GM12878 (cell line): ENCODE results near the gene TBL3. TPM values are rescaled to one million over a fixed set of nuclear protein-coding genes. Genes with fewer than 3 reads are reported as not detected.

Source experiments
- ATAC-seq: fragments of 200-7000 bp; cut with Tn5 transposase; 3 replicates; pipeline ENCODE4 v1.9.1; 2020; ENCODE audit warnings: mild to moderate bottlenecking, moderate library complexity
- BruUV-seq: library from RNA; stranded (reverse); fragments of 400-500 nt; replicated peaks from 2 replicates; lab custom pipeline; 2021; lab: Mats Ljungman, UMichigan
- CTCF ChIA-PET: fragments of 300-600 bp; sonication (Branson Sonifier 250); formaldehyde crosslinking; extraction: SDS; loops from one replicate; lab custom pipeline; 2021; ENCODE audit warnings: inconsistent platforms; lab: Yijun Ruan, JAX
- POLR2A ChIA-PET: fragments of 350-600 bp; formaldehyde crosslinking; extraction: SDS; loops from one replicate; lab custom pipeline; 2021; ENCODE audit warnings: inconsistent platforms; lab: Charles Lee
- RAD21 ChIA-PET: fragments of 300-600 bp; sonication (Branson Sonifier 250); formaldehyde crosslinking; loops from one replicate; lab custom pipeline; 2023; ENCODE audit warnings: antibody characterized with exemption; ENCODE audit not compliant: unreplicated experiment; lab: Charles Lee
- SMC1A ChIA-PET: fragments of 300-600 bp; sonication (Branson Sonifier 250); formaldehyde crosslinking; loops from one replicate; lab custom pipeline; 2023; ENCODE audit not compliant: unreplicated experiment, uncharacterized antibody; lab: Charles Lee
- DNase-seq: peaks from one replicate; pipeline ENCODE4 v3.0.0-alpha.2; 2011; ENCODE audit warnings: low read depth, low spot score
- FAIRE-seq: peaks from 3 replicates; lab custom pipeline; 2011; peaks lifted over from hg19 to GRCh38; lab: Jason Lieb, UNC
- H2AFZ ChIP-seq: 2 replicates; pipeline ENCODE4 v1.6.0; 2011; ENCODE audit warnings: low read depth, low read length, control low read depth; ENCODE audit not compliant: control insufficient read depth
- H3K27ac ChIP-seq: 2 replicates; pipeline ENCODE4 v1.5.1; 2011; ENCODE audit warnings: control low read depth; ENCODE audit not compliant: control insufficient read depth, insufficient read depth
- H3K27me3 ChIP-seq, 2 experiments: replicated peaks in 1 of 2; 2 replicates each; pipeline versions ENCODE4 v1.6.0 to v1.6.1; 2011; ENCODE audit warnings: low read length in 1 of 2; ENCODE audit not compliant: control insufficient read depth in 2 of 2, insufficient read depth in 2 of 2
- H3K36me3 ChIP-seq, 2 experiments: 2 replicates each; pipeline ENCODE4 v1.5.1; 2011; ENCODE audit warnings: low read length in 1 of 2; ENCODE audit not compliant: control insufficient read depth in 2 of 2, insufficient read depth in 2 of 2
- H3K4me1 ChIP-seq: 2 replicates; pipeline ENCODE4 v1.6.1; 2011; ENCODE audit warnings: mild to moderate bottlenecking, low read length, moderate library complexity, mixed read lengths; ENCODE audit not compliant: control insufficient read depth, insufficient read depth
- H3K4me2 ChIP-seq: 2 replicates; pipeline ENCODE4 v1.6.0; 2011; ENCODE audit warnings: control low read depth; ENCODE audit not compliant: control insufficient read depth, insufficient read depth
- H3K4me3 ChIP-seq: fragments of 200-600 bp; sonication (generic); 2 replicates; pipeline ENCODE4 v1.5.1; 2016
- H3K79me2 ChIP-seq: 2 replicates; pipeline ENCODE4 v1.6.0; 2011; ENCODE audit warnings: low read length; ENCODE audit not compliant: control insufficient read depth, insufficient read depth
- H3K9ac ChIP-seq: 2 replicates; pipeline ENCODE4 v1.8.0; 2011; ENCODE audit warnings: low read length, control low read depth, mixed read lengths; ENCODE audit not compliant: control insufficient read depth, insufficient read depth
- H3K9me3 ChIP-seq: replicated peaks from 3 replicates; pipeline ENCODE4 v1.5.1; 2011; ENCODE audit warnings: mild to moderate bottlenecking, low read length; ENCODE audit not compliant: control insufficient read depth, insufficient read depth
- H4K20me1 ChIP-seq: 2 replicates; pipeline ENCODE4 v1.6.0; 2011; ENCODE audit not compliant: control insufficient read depth, insufficient read depth
- GABPA ChIP-seq: IDR thresholded peaks from 2 replicates; pipeline ENCODE4 v1.6.1; 2014; ENCODE audit warnings: antibody characterized with exemption, low read depth, mild to moderate bottlenecking, inconsistent platforms
- NBN ChIP-seq: fragments of 450-650 bp; IDR thresholded peaks from 2 replicates; pipeline ENCODE4 v1.6.1; 2016
- NKRF ChIP-seq: fragments of 450-650 bp; conservative IDR thresholded peaks from 2 replicates; pipeline ENCODE4 v1.6.1; 2017; ENCODE audit warnings: mild to moderate bottlenecking, moderate library complexity
- NR2C2 ChIP-seq: IDR thresholded peaks from 2 replicates; pipeline ENCODE4 v1.6.1; 2011; ENCODE audit warnings: borderline replicate concordance, low read depth; ENCODE audit not compliant: control insufficient read depth, insufficient read length
- PAX5 ChIP-seq: IDR thresholded peaks from 2 replicates; pipeline ENCODE4 v1.6.1; 2011; ENCODE audit warnings: low read depth, low read length, borderline replicate concordance
- PRDM15 ChIP-seq: fragments of 450-650 bp; formaldehyde crosslinking; IDR thresholded peaks from 2 replicates; pipeline ENCODE4 v1.4.0; 2020; ENCODE audit warnings: mild to moderate bottlenecking, moderate library complexity
- TCF12 ChIP-seq: IDR thresholded peaks from 2 replicates; pipeline ENCODE4 v1.6.1; 2011; ENCODE audit warnings: low read depth, mild to moderate bottlenecking, low read length
- USF2 ChIP-seq: IDR thresholded peaks from 2 replicates; pipeline ENCODE4 v1.6.1; 2011; ENCODE audit warnings: low read depth, low read length, improper control_type of control experiment, borderline replicate concordance
- ZSCAN29 ChIP-seq: fragments of 450-650 bp; IDR thresholded peaks from 2 replicates; pipeline ENCODE4 v1.6.1; 2017; ENCODE audit warnings: mild to moderate bottlenecking, moderate library complexity
- WGBS: methylation state at CpG from one replicate; pipeline ENCODE4 v1.1.6; 2016; ENCODE audit warnings: low lambda C conversion rate; ENCODE audit not compliant: insufficient replicate concordance, insufficient coverage; ENCODE audit errors: missing lambda C conversion rate; 5-methylcytosine and 5-hydroxymethylcytosine counted together
- in situ Hi-C: fragments of 300-500 bp; cut with MboI; formaldehyde crosslinking; loops from 9 replicates; pipeline ENCODE4 v1.14.3; 2018; ENCODE audit warnings: mixed read lengths
- intact Hi-C: fragments of 100-400 bp; cut with micrococcal nuclease; formaldehyde crosslinking; loops from one replicate; pipeline ENCODE4 v1.14.2; 2022; ENCODE audit not compliant: unreplicated experiment
- polyA plus RNA-seq, 11 experiments: library from polyadenylated mRNA; depleted of rRNA in 4 of 11; unstranded in 6 of 11; stranded (reverse) in 5 of 11; fragments of >200 nt; fragmentation: Nextera tagmentation in 4 of 11; fragmentation: Illumina TruSeq in 1 of 11; extraction: Ambion mirVana in 4 of 11; extraction: Trizol in 1 of 11; gene quantifications; 1 replicate in 1 of 11; 2 replicates in 10 of 11; pipeline versions ENCODE4 v1.2.1 to v1.2.3, GENCODE V29; 2011 to 2016; ENCODE audit warnings: inconsistent platforms in 2 of 11, missing spikeins in 2 of 11, low read depth in 1 of 11
- total RNA-seq, 4 experiments: library from RNA; depleted of rRNA in 3 of 4; stranded (reverse); fragments of >200 nt in 3 of 4; fragmentation: Illumina TruSeq in 1 of 4; extraction: Trizol in 1 of 4; gene quantifications; 2 replicates each; pipeline versions ENCODE4 v1.2.1 to v1.2.3, GENCODE V29; 2013 to 2021

Gene TBL3
- total and polyA plus RNA-seq, 10 of the 15 experiments (the other 5 are each of a cell fraction or from before 2014, with no cell fraction given): 1.2 to 101 (median 34.2) TPM

DNA sequence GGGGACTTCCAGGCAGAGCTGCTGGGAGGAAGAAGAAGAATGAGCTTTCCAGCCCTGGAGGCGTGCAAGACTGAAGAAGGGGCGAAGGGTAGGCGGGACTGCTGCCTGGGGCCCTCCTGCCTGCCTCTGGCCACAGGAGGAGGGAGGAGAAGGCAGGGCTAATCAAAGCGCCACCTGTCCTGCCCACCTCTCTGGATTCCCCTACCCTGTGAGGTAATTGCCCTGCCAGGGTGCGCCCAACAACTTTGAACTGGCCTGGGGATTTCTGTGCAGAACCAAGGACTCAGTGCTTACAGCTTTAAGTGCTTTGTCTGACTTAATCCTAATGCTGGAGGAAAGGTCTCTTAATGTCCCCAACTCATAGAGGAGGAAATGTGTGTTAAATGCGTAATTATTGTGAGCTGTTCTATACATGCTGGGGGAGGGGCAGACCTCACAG is 9.6 kb downstream of the TBL3 start, which contains the start of gene NOXO1 (continued):
- TF ChIP-seq NBN: 0 out of 2 replicates have a peak, but pooled peaks have one; percentile 50

DNA sequence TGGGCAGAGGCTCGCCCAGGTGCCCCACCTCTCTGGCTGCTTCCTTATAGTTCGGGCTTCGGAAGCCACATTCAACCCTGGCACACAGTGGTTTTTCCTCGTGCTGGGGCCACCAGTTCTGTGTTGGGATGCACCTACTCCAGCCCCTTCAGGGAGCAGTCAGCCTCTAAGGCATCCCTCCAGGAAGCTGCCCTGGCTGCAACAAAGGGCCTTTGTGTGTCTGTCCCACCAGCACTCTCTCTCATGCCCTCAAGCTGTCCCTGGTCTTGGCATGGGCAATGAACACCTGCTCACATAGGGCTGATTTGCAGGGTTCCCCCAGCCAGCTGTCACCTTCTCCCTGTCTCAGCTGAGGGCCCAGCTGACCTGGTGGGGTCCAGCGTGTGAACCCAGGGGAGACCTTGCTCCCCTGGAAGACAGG is 10.2 kb downstream of the TBL3 start:
- in situ Hi-C loops: no loop called here
- no TSS peak for BruUV-seq
- ChIA-PET POLR2A (interaction anchor here (0.6 to 4.7 kb wide), 7 partner anchors 9 to 177 kb away, joined by 4 to 25 read pairs (median 7); partner anchors contain the start of genes MSRB1, NDUFB10, RPS2 and TBL3), RAD21 (interaction anchor here (0.9 to 2.6 kb wide), 5 partner anchors 9 to 155 kb away, joined by 3 to 12 read pairs (median 5); partner anchors contain the start of genes FAHD1, HAGH and RPS2), CTCF (interaction anchor here (0.7 to 1.8 kb wide), 7 partner anchors 9 to 159 kb away, joined by 3 to 5 read pairs (median 5); partner anchors contain the start of gene RNF151), SMC1A (interaction anchor here (1.2 to 1.7 kb wide), 4 partner anchors 15 to 26 kb away, joined by 3 to 7 read pairs (median 4); partner anchors contain the start of gene RPS2)
- no peaks in the 10 kb centered on the region for H4K20me1 ChIP-seq
- TF ChIP-seq PRDM15 (CRISPR knock-in tag) (no peak), NKRF (no peak), ZSCAN29 (no peak), GABPA (no peak), TCF12 (0 out of 2 replicates have a peak, but pooled peaks have one; percentile 3), PAX5 (no peak), NR2C2 (no peak), USF2 (no peak)
- H3K4me1 ChIP-seq: peaks cover 28% of the 10 kb centered on the region
- FAIRE-seq (no peak), DNase-seq (no peak), ATAC-seq (no peak)
- H3K27ac ChIP-seq: no peak overlapping the region
- H3K27me3 ChIP-seq: 0 out of 4 replicates have a peak, but pooled peaks cover 0 to 5% of the 10 kb centered on the region in 2 experiments
- H3K4me3 ChIP-seq: no peak overlapping the region
- intact Hi-C loops: no loop called here
- no peak overlapping the region for H3K4me2 ChIP-seq
- WGBS: 17% methylated on average over 5 of the region's 5 CpGs
- peaks cover 5 to 18% of the 10 kb centered on the region in 2 experiments; a peak in 3 of 4 replicates for H3K36me3 ChIP-seq
- no peaks in the 10 kb centered on the region; the same call in none of the 2 replicates for H3K79me2 ChIP-seq
- H2AFZ ChIP-seq: no peak overlapping the region
- no peak overlapping the region for H3K9ac ChIP-seq
- H3K9me3 ChIP-seq: no peaks in the 10 kb centered on the region
